ENCODE measurements around the gene VWF. TPM values are rescaled to one million over a fixed set of nuclear protein-coding genes. Genes with fewer than 3 reads are reported as not detected.

Gene VWF
- total and polyA plus RNA-seq, 10 of the 15 experiments (the other 5 are each of a cell fraction or from before 2014, with no cell fraction given) = 0.08 to 0.23 TPM; not detected in 8

- TF ChIP-seq, protein P1, sequence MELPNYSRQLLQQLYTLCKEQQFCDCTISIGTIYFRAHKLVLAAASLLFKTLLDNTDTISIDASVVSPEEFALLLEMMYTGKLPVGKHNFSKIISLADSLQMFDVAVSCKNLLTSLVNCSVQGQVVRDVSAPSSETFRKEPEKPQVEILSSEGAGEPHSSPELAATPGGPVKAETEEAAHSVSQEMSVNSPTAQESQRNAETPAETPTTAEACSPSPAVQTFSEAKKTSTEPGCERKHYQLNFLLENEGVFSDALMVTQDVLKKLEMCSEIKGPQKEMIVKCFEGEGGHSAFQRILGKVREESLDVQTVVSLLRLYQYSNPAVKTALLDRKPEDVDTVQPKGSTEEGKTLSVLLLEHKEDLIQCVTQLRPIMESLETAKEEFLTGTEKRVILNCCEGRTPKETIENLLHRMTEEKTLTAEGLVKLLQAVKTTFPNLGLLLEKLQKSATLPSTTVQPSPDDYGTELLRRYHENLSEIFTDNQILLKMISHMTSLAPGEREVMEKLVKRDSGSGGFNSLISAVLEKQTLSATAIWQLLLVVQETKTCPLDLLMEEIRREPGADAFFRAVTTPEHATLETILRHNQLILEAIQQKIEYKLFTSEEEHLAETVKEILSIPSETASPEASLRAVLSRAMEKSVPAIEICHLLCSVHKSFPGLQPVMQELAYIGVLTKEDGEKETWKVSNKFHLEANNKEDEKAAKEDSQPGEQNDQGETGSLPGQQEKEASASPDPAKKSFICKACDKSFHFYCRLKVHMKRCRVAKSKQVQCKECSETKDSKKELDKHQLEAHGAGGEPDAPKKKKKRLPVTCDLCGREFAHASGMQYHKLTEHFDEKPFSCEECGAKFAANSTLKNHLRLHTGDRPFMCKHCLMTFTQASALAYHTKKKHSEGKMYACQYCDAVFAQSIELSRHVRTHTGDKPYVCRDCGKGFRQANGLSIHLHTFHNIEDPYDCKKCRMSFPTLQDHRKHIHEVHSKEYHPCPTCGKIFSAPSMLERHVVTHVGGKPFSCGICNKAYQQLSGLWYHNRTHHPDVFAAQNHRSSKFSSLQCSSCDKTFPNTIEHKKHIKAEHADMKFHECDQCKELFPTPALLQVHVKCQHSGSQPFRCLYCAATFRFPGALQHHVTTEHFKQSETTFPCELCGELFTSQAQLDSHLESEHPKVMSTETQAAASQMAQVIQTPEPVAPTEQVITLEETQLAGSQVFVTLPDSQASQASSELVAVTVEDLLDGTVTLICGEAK (IDR thresholded peaks at IDR 0.05; ENCODE audit: borderline replicate concordance) = no peak
- TF ChIP-seq ZNF24 (IDR thresholded peaks at IDR 0.05) (no peak), RAD21 (IDR thresholded peaks at IDR 0.05; ENCODE audit: insufficient read depth, low read depth, low read length) (no peak), POLR2A (IDR thresholded peaks at IDR 0.05; ENCODE audit: low read depth, low read length) (no peak), HDGF (IDR thresholded peaks at IDR 0.05) (no peak), SMAD5 (IDR thresholded peaks at IDR 0.05; ENCODE audit: low read depth) (no peak), ZNF622 (IDR thresholded peaks at IDR 0.05) (no peak), STAT1 (conservative IDR thresholded peaks at IDR 0.05) (no peak), POLR2AphosphoS5 (IDR thresholded peaks at IDR 0.05; ENCODE audit: low read length) (no peak), RELA (IDR thresholded peaks at IDR 0.05; ENCODE audit: borderline replicate concordance, partially characterized antibody) (no peak), PAX8 (IDR thresholded peaks at IDR 0.05) (no peak), NFIC (IDR thresholded peaks at IDR 0.05; ENCODE audit: low read depth, low read length) (no peak), FOS (IDR thresholded peaks at IDR 0.05; ENCODE audit: borderline replicate concordance, extremely low read depth, insufficient read length) (no peak), CTCF (IDR thresholded peaks at IDR 0.05 in 2 of 3, conservative IDR thresholded peaks at IDR 0.05 in 1 of 3; ENCODE audit: control insufficient read depth in 2 of 3, extremely low read depth in 1 of 3, insufficient read depth in 1 of 3, low read depth in 3 of 3, low read length in 3 of 3) (no peak)
- TF ChIP-seq, protein P2, sequence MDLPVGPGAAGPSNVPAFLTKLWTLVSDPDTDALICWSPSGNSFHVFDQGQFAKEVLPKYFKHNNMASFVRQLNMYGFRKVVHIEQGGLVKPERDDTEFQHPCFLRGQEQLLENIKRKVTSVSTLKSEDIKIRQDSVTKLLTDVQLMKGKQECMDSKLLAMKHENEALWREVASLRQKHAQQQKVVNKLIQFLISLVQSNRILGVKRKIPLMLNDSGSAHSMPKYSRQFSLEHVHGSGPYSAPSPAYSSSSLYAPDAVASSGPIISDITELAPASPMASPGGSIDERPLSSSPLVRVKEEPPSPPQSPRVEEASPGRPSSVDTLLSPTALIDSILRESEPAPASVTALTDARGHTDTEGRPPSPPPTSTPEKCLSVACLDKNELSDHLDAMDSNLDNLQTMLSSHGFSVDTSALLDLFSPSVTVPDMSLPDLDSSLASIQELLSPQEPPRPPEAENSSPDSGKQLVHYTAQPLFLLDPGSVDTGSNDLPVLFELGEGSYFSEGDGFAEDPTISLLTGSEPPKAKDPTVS (IDR thresholded peaks at IDR 0.05; ENCODE audit: low read depth, low read length) = no peak
- TF ChIP-seq, protein P3, sequence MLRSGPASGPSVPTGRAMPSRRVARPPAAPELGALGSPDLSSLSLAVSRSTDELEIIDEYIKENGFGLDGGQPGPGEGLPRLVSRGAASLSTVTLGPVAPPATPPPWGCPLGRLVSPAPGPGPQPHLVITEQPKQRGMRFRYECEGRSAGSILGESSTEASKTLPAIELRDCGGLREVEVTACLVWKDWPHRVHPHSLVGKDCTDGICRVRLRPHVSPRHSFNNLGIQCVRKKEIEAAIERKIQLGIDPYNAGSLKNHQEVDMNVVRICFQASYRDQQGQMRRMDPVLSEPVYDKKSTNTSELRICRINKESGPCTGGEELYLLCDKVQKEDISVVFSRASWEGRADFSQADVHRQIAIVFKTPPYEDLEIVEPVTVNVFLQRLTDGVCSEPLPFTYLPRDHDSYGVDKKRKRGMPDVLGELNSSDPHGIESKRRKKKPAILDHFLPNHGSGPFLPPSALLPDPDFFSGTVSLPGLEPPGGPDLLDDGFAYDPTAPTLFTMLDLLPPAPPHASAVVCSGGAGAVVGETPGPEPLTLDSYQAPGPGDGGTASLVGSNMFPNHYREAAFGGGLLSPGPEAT (IDR thresholded peaks at IDR 0.05; ENCODE audit: low read depth) = no peak
Observed at GRCh38 chr12:6099316-6099715, 25.2 kb downstream of the VWF start (continued).
